SK-N-SH (cell line): Measurements from ENCODE around the gene RNF11. TPM values are rescaled to one million over a fixed set of nuclear protein-coding genes. Genes with fewer than 3 reads are reported as not detected.
"Not testable (repeated sequence)": the region's sequence is repeated elsewhere in the genome, so short reads cannot be mapped to it uniquely, and the experiment has no call there.

Experiments
- CTCF ChIA-PET: fragments of 300-600, 350-600 bp; formaldehyde crosslinking; extraction: SDS; loops from one replicate; lab custom pipeline; 2021; lab: Yijun Ruan, JAX
- POLR2A ChIA-PET: fragments of 350-600 bp; sonication (Branson Sonifier 250); formaldehyde crosslinking; extraction: SDS; loops from one replicate; lab custom pipeline; 2020; ENCODE audit warnings: antibody characterized with exemption, inconsistent platforms; lab: Yijun Ruan, JAX
- DNase-seq: peaks from one replicate; pipeline ENCODE4 v3.0.0; 2012
- H2AFZ ChIP-seq: fragments of 200-600 bp; sonication (generic); 2 replicates; pipeline ENCODE4 v1.8.1; 2016; ENCODE audit warnings: antibody characterized with exemption, mild to moderate bottlenecking, low read depth
- H3F3A ChIP-seq: fragments of 200-600 bp; sonication (generic); replicated peaks from 2 replicates; pipeline ENCODE3; 2016; ENCODE audit warnings: antibody characterized with exemption, mild to moderate bottlenecking; ENCODE audit not compliant: insufficient read depth
- H3K27ac ChIP-seq, 2 experiments: fragments of 200-500 bp in 1 of 2; fragments of 200-600 bp in 1 of 2; sonication (Bioruptor generic) in 1 of 2; sonication (generic), shearing (Covaris generic) in 1 of 2; 2 replicates each; pipeline versions ENCODE4 v1.5.1 to v1.6.1; 2014 to 2016; ENCODE audit warnings: low read depth in 2 of 2, inconsistent platforms in 1 of 2, low read length in 1 of 2, mild to moderate bottlenecking in 1 of 2, mixed read lengths in 1 of 2
- H3K27me3 ChIP-seq: fragments of 200-600 bp; sonication (generic), shearing (Covaris generic); 2 replicates; pipeline ENCODE4 v1.6.1; 2016; ENCODE audit warnings: mixed run types; ENCODE audit not compliant: insufficient read depth
- H3K36me3 ChIP-seq, 2 experiments: fragments of 200-500 bp in 1 of 2; fragments of 200-600 bp in 1 of 2; sonication (Bioruptor generic) in 1 of 2; sonication (generic) in 1 of 2; replicated peaks in 1 of 2; 2 replicates each; pipeline versions ENCODE3 to v1.5.1; 2014 to 2016; ENCODE audit warnings: low read length in 1 of 2, mild to moderate bottlenecking in 1 of 2; ENCODE audit not compliant: insufficient read depth in 2 of 2, control insufficient read depth in 1 of 2
- H3K4me1 ChIP-seq, 2 experiments: fragments of 200-500 bp in 1 of 2; fragments of 200-600 bp in 1 of 2; sonication (Bioruptor generic) in 1 of 2; sonication (generic), shearing (Covaris generic) in 1 of 2; 2 replicates each; pipeline versions ENCODE4 v1.5.1 to v1.6.1; 2014 to 2016; ENCODE audit warnings: low read depth in 1 of 2, low read length in 1 of 2, mixed run types in 1 of 2; ENCODE audit not compliant: insufficient read depth in 2 of 2, control insufficient read depth in 1 of 2
- H3K4me2 ChIP-seq: fragments of 200-600 bp; sonication (generic), shearing (Covaris generic); 2 replicates; pipeline ENCODE4 v1.6.1; 2017; ENCODE audit warnings: mixed run types
- H3K4me3 ChIP-seq, 2 experiments: fragments of 200-500 bp in 1 of 2; fragments of 200-600 bp in 1 of 2; sonication (Bioruptor generic) in 1 of 2; sonication (generic), shearing (Covaris generic) in 1 of 2; 2 replicates each; pipeline versions ENCODE4 v1.5.1 to v1.8.1; 2014 to 2016; ENCODE audit warnings: low read depth in 2 of 2, inconsistent platforms in 1 of 2, low read length in 1 of 2, mild to moderate bottlenecking in 1 of 2, mixed read lengths in 1 of 2, moderate library complexity in 1 of 2
- H3K79me2 ChIP-seq: fragments of 200-600 bp; sonication (generic); 2 replicates; pipeline ENCODE4 v1.8.1; 2017; ENCODE audit warnings: mild to moderate bottlenecking; ENCODE audit not compliant: insufficient read depth
- H3K9ac ChIP-seq: fragments of 200-600 bp; sonication (generic); 2 replicates; pipeline ENCODE4 v1.6.1; 2017; ENCODE audit warnings: mixed run types
- H3K9me2 ChIP-seq: fragments of 200-600 bp; sonication (generic); 2 replicates; pipeline ENCODE4 v1.6.1; 2017; ENCODE audit warnings: mixed run types
- H3K9me3 ChIP-seq: fragments of 200-600 bp; sonication (generic); 2 replicates; pipeline ENCODE4 v1.6.1; 2017; ENCODE audit warnings: mixed run types, mild to moderate bottlenecking, moderate library complexity
- H4K20me1 ChIP-seq: fragments of 200-600 bp; sonication (generic); 2 replicates; pipeline ENCODE4 v1.6.1; 2017; ENCODE audit warnings: mild to moderate bottlenecking, mixed run types; ENCODE audit not compliant: insufficient read depth
- CHD2 ChIP-seq: fragments of 150-350 bp; IDR thresholded peaks from 2 replicates; pipeline ENCODE4 v1.6.1; 2018; ENCODE audit warnings: low read length; ENCODE audit not compliant: partially characterized antibody
- EP300 ChIP-seq, 2 experiments: IDR thresholded peaks; 2 replicates each; pipeline versions ENCODE4 v1.4.0 to v1.6.1; 2012; ENCODE audit warnings: borderline replicate concordance in 1 of 2, low read depth in 1 of 2, low read length in 1 of 2
- EZH2phosphoT487 ChIP-seq: fragments of 200-600 bp; sonication (generic); IDR thresholded peaks from 2 replicates; pipeline ENCODE4 v1.6.1; 2017; ENCODE audit warnings: low read depth, mixed run types, mild to moderate bottlenecking, antibody characterized with exemption, moderate library complexity, borderline replicate concordance
- GABPA ChIP-seq: IDR thresholded peaks from 2 replicates; pipeline ENCODE4 v1.4.0; 2012; ENCODE audit warnings: low read depth, mild to moderate bottlenecking
- MXI1 ChIP-seq: IDR thresholded peaks from 2 replicates; pipeline ENCODE4 v1.6.1; 2012; ENCODE audit warnings: mild to moderate bottlenecking, low read depth, low read length, improper control_type of control experiment
- NRF1 ChIP-seq: IDR thresholded peaks from 2 replicates; pipeline ENCODE4 v1.6.1; 2012; ENCODE audit warnings: low read depth, mild to moderate bottlenecking, low read length
- POLR2AphosphoS5 ChIP-seq: IDR thresholded peaks from 2 replicates; pipeline ENCODE4 v1.6.1; 2012; ENCODE audit warnings: low read depth, low read length
- RFX5 ChIP-seq: IDR thresholded peaks from 2 replicates; pipeline ENCODE4 v1.6.1; 2012; ENCODE audit warnings: mild to moderate bottlenecking, improper control_type of control experiment, low read length
- SMC3 ChIP-seq: IDR thresholded peaks from 2 replicates; pipeline ENCODE4 v1.6.1; 2012; ENCODE audit warnings: low read depth, low read length, improper control_type of control experiment
- TCF12 ChIP-seq: IDR thresholded peaks from 2 replicates; pipeline ENCODE4 v1.4.0; 2012
- WGBS: methylation state at CpG from one replicate; pipeline ENCODE4 v1.1.6; 2017; ENCODE audit warnings: low lambda C conversion rate; 5-methylcytosine and 5-hydroxymethylcytosine counted together
- polyA plus RNA-seq, 3 experiments: library from polyadenylated mRNA; depleted of rRNA; stranded (reverse); fragments of >200 nt; gene quantifications; 2 replicates each; pipeline ENCODE4 v1.2.3, GENCODE V29; 2012
- TF ChIP-seq, protein P1 (sequence below): IDR thresholded peaks from 2 replicates; pipeline ENCODE4 v1.4.0; 2012; ENCODE audit warnings: low read depth, borderline replicate concordance
- TF ChIP-seq, protein P2 (sequence below): IDR thresholded peaks from 2 replicates; pipeline ENCODE4 v1.6.1; 2012; ENCODE audit warnings: mild to moderate bottlenecking, low read depth, low read length, moderate library complexity
- TF ChIP-seq, protein P3 (sequence below): IDR thresholded peaks from 2 replicates; pipeline ENCODE4 v1.4.0; 2012; ENCODE audit warnings: low read depth

RNF11 gene
- polyA plus RNA-seq, 1 of the 3 experiments (the other 2 are of a cell fraction): 62.5 TPM

DNA sequence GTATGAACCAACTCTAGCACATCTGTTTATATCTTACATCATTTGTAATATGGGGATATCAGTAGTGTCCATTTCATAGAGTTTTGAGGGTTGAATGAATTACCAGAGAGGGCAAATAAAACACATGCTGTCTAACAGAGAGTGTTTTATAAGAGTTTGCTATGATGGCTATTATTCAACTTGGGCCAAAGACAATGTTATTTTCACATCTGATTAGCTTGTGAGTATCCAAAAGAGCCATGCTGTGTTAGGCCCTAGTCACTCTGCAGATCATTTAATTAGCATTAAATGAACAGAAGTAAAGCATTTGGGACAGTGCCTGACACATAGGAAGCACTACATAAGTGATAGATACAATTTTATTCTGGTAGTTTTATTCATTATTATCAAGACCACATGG, 4.2 kb upstream of the RNF11 start:
- no peaks in the 10 kb centered on the region for H3K27me3 ChIP-seq
- POLR2A ChIA-PET: no interaction called here
- no peak overlapping the region for H2AFZ ChIP-seq
- DNase-seq: no peak
- H3K79me2 ChIP-seq: peaks cover 5% of the 10 kb centered on the region
- TF ChIP-seq EZH2phosphoT487: no peak
- no peak for TF ChIP-seq MXI1
- TF ChIP-seq POLR2AphosphoS5: no peak
- no peak for TF ChIP-seq NRF1
- TF ChIP-seq CHD2: no peak
- TF ChIP-seq SMC3: no peak
- TF ChIP-seq, protein P1, sequence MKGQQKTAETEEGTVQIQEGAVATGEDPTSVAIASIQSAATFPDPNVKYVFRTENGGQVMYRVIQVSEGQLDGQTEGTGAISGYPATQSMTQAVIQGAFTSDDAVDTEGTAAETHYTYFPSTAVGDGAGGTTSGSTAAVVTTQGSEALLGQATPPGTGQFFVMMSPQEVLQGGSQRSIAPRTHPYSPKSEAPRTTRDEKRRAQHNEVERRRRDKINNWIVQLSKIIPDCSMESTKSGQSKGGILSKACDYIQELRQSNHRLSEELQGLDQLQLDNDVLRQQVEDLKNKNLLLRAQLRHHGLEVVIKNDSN: no peak
- TF ChIP-seq EP300 (IDR thresholded peaks at IDR 0.05; ENCODE audit: borderline replicate concordance in 1 of 2, low read depth in 1 of 2, low read length in 1 of 2): no peak
- TF ChIP-seq, protein P2, sequence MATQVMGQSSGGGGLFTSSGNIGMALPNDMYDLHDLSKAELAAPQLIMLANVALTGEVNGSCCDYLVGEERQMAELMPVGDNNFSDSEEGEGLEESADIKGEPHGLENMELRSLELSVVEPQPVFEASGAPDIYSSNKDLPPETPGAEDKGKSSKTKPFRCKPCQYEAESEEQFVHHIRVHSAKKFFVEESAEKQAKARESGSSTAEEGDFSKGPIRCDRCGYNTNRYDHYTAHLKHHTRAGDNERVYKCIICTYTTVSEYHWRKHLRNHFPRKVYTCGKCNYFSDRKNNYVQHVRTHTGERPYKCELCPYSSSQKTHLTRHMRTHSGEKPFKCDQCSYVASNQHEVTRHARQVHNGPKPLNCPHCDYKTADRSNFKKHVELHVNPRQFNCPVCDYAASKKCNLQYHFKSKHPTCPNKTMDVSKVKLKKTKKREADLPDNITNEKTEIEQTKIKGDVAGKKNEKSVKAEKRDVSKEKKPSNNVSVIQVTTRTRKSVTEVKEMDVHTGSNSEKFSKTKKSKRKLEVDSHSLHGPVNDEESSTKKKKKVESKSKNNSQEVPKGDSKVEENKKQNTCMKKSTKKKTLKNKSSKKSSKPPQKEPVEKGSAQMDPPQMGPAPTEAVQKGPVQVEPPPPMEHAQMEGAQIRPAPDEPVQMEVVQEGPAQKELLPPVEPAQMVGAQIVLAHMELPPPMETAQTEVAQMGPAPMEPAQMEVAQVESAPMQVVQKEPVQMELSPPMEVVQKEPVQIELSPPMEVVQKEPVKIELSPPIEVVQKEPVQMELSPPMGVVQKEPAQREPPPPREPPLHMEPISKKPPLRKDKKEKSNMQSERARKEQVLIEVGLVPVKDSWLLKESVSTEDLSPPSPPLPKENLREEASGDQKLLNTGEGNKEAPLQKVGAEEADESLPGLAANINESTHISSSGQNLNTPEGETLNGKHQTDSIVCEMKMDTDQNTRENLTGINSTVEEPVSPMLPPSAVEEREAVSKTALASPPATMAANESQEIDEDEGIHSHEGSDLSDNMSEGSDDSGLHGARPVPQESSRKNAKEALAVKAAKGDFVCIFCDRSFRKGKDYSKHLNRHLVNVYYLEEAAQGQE: no peak
- no peak for TF ChIP-seq TCF12
- TF ChIP-seq, protein P3, sequence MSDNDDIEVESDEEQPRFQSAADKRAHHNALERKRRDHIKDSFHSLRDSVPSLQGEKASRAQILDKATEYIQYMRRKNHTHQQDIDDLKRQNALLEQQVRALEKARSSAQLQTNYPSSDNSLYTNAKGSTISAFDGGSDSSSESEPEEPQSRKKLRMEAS: no peak
- TF ChIP-seq RFX5: no peak
- no peak for TF ChIP-seq GABPA
- TF ChIP-seq, all 33 proteins: peak for 0
- H3K27ac ChIP-seq: no peak overlapping the region
- H3K4me2 ChIP-seq: no peak overlapping the region
- no peak overlapping the region for H3K9ac ChIP-seq
- CTCF ChIA-PET: interaction anchor here (0.8 to 2.2 kb wide), 3 partner anchors 40 to 92 kb away, joined by 3 to 9 read pairs (median 5); no protein-coding TSS in a partner anchor
- no peaks in the 10 kb centered on the region for H3K36me3 ChIP-seq
- peaks cover 6 to 10% of the 10 kb centered on the region in 2 experiments; a peak in 3 of 4 replicates for H3K4me1 ChIP-seq
- H3F3A ChIP-seq: peaks cover 7% of the 10 kb centered on the region
- H3K4me3 ChIP-seq: no peak overlapping the region
- H4K20me1 ChIP-seq: no peaks in the 10 kb centered on the region
- H3K9me2 ChIP-seq: no peaks in the 10 kb centered on the region
- no peaks in the 10 kb centered on the region for H3K9me3 ChIP-seq

DNA sequence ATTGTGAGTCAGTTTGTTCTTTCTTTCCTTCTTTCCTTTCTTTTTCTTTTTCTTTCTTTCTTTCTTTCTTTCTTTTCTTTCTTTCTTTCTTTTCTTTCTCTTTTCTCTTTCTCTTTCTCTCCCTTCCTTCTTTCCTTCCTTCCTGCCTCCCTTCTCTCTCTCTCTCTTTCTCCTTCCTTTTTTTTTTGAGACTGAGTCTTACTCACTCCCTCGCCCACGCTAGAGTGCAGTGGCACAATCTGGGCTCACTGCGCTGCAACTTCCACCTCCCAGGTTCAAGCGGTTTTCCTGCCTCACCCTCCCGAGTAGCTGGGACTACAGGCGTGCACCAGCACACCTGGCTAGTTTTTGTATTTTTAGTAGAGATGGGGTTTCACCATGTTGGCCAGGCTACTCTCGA, 1.8 kb upstream of the RNF11 start:
- 0 out of 2 replicates have a peak overlapping the region, but pooled peaks have one; percentile 11 for H2AFZ ChIP-seq
- H3K9me2 ChIP-seq, POLR2A ChIA-PET, H3K9ac ChIP-seq, H3F3A ChIP-seq, H3K4me3 ChIP-seq, H3K4me2 ChIP-seq, H3K36me3 ChIP-seq, DNase-seq, H3K9me3 ChIP-seq, H3K27ac ChIP-seq, H3K27me3 ChIP-seq, CTCF ChIA-PET: not testable (repeated sequence)
- peaks cover 19% of the 10 kb centered on the region for H4K20me1 ChIP-seq
- 92% methylated on average over 7 of the region's 7 CpGs for WGBS
- H3K4me1 ChIP-seq: peaks cover 6 to 14% of the 10 kb centered on the region in 2 experiments; a peak in 3 of 4 replicates
- H3K79me2 ChIP-seq: peaks cover 29% of the 10 kb centered on the region
